Endothelial cell (in vitro differentiated cells): ENCODE measurements around the gene MAGEB5. TPM values are rescaled to one million over a fixed set of nuclear protein-coding genes. Genes with fewer than 3 reads are reported as not detected.

ENCODE experiments used
- DNase-seq: peaks from one replicate; pipeline ENCODE4 v3.0.0; 2021; ENCODE audit warnings: low spot score
- H3K27ac Mint-ChIP-seq: one replicate; pipeline ENCODE4 v1.8.0; 2021; ENCODE audit warnings: mixed read lengths, inconsistent platforms; ENCODE audit not compliant: unreplicated experiment
- H3K27me3 Mint-ChIP-seq: one replicate; pipeline ENCODE4 v1.8.0; 2021; ENCODE audit warnings: mild to moderate bottlenecking, moderate library complexity, mixed read lengths, inconsistent platforms; ENCODE audit not compliant: unreplicated experiment
- H3K36me3 Mint-ChIP-seq: one replicate; pipeline ENCODE4 v1.8.0; 2021; ENCODE audit warnings: mild to moderate bottlenecking, low read depth, mixed read lengths, inconsistent platforms; ENCODE audit not compliant: unreplicated experiment
- H3K4me1 Mint-ChIP-seq: one replicate; pipeline ENCODE4 v1.8.0; 2021; ENCODE audit warnings: mild to moderate bottlenecking, mixed read lengths, inconsistent platforms; ENCODE audit not compliant: unreplicated experiment
- H3K4me3 Mint-ChIP-seq: one replicate; pipeline ENCODE4 v1.8.0; 2021; ENCODE audit warnings: mild to moderate bottlenecking, mixed read lengths, inconsistent platforms; ENCODE audit not compliant: unreplicated experiment
- H3K9me3 Mint-ChIP-seq: one replicate; pipeline ENCODE4 v1.8.0; 2021; ENCODE audit warnings: mixed read lengths, inconsistent platforms; ENCODE audit not compliant: unreplicated experiment
- total RNA-seq: library from RNA; stranded (reverse); fragmentation: NEBNext Ultra II Directional; extraction: Animal tissue kit (Norgen Biotek cat#: 25700); gene quantifications from one replicate; pipeline ENCODE4 v1.2.1, GENCODE V29; 2021; ENCODE audit not compliant: unreplicated experiment
- TF ChIP-seq, protein P1 (sequence below): fragments of 200-600 bp; sonication (generic); IDR thresholded peaks from one replicate; pipeline ENCODE4 v1.5.0; 2021; ENCODE audit warnings: antibody characterized with exemption; ENCODE audit not compliant: unreplicated experiment

MAGEB5 gene
- total RNA-seq, 1 donor from 2014 or later: not detected

DNA sequence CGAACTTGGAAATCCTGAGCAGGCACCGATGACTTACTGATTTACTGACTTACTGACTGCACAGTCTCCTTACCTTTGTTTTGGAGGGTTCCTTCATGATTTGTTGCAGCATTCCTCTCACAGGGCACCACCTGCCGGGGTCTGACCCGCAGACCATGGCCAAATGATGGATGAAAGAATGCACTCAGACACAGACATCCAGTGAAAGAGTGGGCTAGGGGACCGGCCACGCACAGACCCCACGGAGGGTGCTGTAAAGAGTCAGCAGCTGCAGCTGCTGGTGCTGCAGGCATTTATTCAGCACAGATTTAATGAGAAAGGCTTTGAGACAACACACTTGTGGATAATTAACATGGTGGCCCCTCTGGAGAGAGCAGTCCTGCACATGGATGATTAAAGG, 3.4 kb downstream of the MAGEB5 start:
- TF ChIP-seq, protein P1, sequence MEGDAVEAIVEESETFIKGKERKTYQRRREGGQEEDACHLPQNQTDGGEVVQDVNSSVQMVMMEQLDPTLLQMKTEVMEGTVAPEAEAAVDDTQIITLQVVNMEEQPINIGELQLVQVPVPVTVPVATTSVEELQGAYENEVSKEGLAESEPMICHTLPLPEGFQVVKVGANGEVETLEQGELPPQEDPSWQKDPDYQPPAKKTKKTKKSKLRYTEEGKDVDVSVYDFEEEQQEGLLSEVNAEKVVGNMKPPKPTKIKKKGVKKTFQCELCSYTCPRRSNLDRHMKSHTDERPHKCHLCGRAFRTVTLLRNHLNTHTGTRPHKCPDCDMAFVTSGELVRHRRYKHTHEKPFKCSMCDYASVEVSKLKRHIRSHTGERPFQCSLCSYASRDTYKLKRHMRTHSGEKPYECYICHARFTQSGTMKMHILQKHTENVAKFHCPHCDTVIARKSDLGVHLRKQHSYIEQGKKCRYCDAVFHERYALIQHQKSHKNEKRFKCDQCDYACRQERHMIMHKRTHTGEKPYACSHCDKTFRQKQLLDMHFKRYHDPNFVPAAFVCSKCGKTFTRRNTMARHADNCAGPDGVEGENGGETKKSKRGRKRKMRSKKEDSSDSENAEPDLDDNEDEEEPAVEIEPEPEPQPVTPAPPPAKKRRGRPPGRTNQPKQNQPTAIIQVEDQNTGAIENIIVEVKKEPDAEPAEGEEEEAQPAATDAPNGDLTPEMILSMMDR: no peak
- no peak overlapping the region for H3K27ac Mint-ChIP-seq
- H3K4me3 Mint-ChIP-seq: no peak overlapping the region
- no peaks in the 10 kb centered on the region for H3K36me3 Mint-ChIP-seq
- peaks cover 1% of the 10 kb centered on the region for H3K27me3 Mint-ChIP-seq
- no peaks in the 10 kb centered on the region for H3K9me3 Mint-ChIP-seq
- DNase-seq: no peak
- H3K4me1 Mint-ChIP-seq: no peaks in the 10 kb centered on the region

DNA sequence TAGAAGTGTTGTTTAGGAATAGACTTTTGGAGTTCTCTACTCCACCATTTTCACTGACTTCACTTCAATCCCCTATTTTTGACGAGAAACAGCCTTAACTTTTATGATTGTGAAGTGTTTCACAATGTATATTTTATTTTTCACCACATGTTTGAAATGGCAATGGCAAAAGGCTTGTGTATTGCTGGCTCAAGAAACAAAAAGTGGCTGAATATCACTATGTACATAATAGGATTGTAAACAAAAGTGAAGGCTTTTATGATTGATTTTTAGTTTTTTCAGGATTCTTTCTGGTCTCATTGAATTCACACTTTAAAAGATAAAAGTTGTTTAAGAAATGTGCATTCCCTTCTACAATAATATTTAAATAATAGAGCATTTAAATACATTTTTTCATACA, 18.2 kb downstream of the MAGEB5 start:
- Mint-ChIP-seq H3K9me3 (no peaks in the 10 kb centered on the region), H3K4me3 (no peak overlapping the region), H3K27me3 (no peaks in the 10 kb centered on the region), H3K27ac (no peak overlapping the region), H3K4me1 (no peaks in the 10 kb centered on the region), H3K36me3 (peaks cover 2% of the 10 kb centered on the region)
- no peak for DNase-seq
- TF ChIP-seq, protein P1: no peak

DNA sequence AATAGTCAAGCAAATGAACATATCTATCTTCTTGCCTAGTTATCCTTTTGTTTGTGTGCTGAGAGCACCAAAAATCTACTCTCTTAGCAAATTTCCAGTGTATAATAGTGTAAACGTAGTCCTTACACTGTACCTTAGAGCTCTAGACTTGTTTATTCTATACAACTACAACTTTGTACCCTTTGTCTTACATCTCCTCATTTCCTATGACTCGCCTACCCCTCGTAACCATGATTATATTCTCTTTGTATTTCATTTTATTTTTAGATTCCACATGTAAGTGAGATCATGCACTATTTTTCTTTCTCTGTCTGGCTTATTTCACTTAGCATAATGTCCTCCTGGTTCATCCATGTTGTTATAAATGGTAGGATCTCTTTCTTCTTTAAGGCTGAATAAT, 37.6 kb downstream of the MAGEB5 start:
- H3K9me3 Mint-ChIP-seq: no peaks in the 10 kb centered on the region

DNA sequence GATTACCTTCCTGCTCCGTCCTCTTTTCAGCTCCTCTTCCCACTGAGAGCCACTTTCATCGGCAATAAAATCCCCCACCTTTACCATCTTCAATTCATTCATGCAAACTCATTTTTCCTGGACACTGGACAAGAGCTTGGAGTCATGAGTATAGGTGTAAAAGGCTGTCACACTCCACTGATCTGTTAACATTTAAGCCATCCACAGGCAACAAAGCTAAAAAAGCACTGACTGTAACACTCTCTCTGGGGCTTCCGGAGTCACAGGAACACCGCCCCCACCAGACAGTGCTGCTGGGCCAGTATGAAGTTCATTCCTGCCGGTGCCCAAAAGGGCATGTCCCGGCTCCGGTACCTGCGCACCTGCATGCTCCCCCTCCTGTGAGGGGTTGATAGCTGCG, 38.5 kb downstream of the MAGEB5 start:
- H3K36me3 Mint-ChIP-seq: no peaks in the 10 kb centered on the region
- TF ChIP-seq, protein P1: no peak
- H3K9me3 Mint-ChIP-seq: no peaks in the 10 kb centered on the region
- no peak overlapping the region for H3K27ac Mint-ChIP-seq
- H3K4me3 Mint-ChIP-seq: no peak overlapping the region
- no peaks in the 10 kb centered on the region for H3K4me1 Mint-ChIP-seq
- no peaks in the 10 kb centered on the region for H3K27me3 Mint-ChIP-seq
- DNase-seq: no peak

More for the DNA sequence above, 37.6 kb downstream of the MAGEB5 start:
- DNase-seq: no peak
- Mint-ChIP-seq H3K36me3 (no peaks in the 10 kb centered on the region), H3K4me3 (no peak overlapping the region), H3K27me3 (no peaks in the 10 kb centered on the region), H3K27ac (no peak overlapping the region), H3K4me1 (no peaks in the 10 kb centered on the region)
- TF ChIP-seq, protein P1: no peak

GRCh38 chrX:26262121-26262523, 46.2 kb downstream of the MAGEB5 start:
- Mint-ChIP-seq H3K36me3 (no peaks in the 10 kb centered on the region), H3K27me3 (no peaks in the 10 kb centered on the region), H3K27ac (peak overlapping the region; percentile 99), H3K4me3 (no peak overlapping the region), H3K4me1 (peaks cover 8% of the 10 kb centered on the region), H3K9me3 (no peaks in the 10 kb centered on the region)
- peak; percentile 4 for DNase-seq
- TF ChIP-seq, protein P1: no peak

Other genes with a start within 250 kb of the MAGEB5 start
- not detected for gene MAGEB18, start 77.8 kb upstream of the MAGEB5 start, total RNA-seq
- gene MAGEB6B, start 55.6 kb upstream of the MAGEB5 start, total RNA-seq: not detected
- not detected for gene MAGEB6, start 23.7 kb upstream of the MAGEB5 start, total RNA-seq